HG03103 (cell line): ENCODE results near the gene EDEM2.
"Not testable (repeated sequence)": the region's sequence is repeated elsewhere in the genome, so short reads cannot be mapped to it uniquely, and the experiment has no call there.

Experiments
- ATAC-seq: cut with Tn5 transposase; IDR thresholded peaks from one replicate; pipeline ENCODE4 v1.9.1; 2021; ENCODE audit warnings: low read depth; ENCODE audit not compliant: unreplicated experiment

The EDEM2 gene

GRCh38 chr20:35171753-35172433 is 24.8 kb upstream of the EDEM2 start, which contains the start of gene PROCR:
PROCR (plus strand) TSS chr20:35172072; CDS start chr20:35172155, 83 bp downstream.
- ATAC-seq, result no peak

GRCh38 chr20:35171438-35171752 is 24.3 kb upstream of the EDEM2 start:
- no peak for ATAC-seq

GRCh38 chr20:35168701-35169409 is 21.7 kb upstream of the EDEM2 start:
- ATAC-seq, result not testable (repeated sequence)

- ATAC-seq, result no peak
These were observed 20.7 kb upstream of the EDEM2 start for GRCh38 chr20:35167787-35168186.

GRCh38 chr20:35166242-35166830 is 19.2 kb upstream of the EDEM2 start:
- ATAC-seq, result no peak

GRCh38 chr20:35165221-35166185 is 18.4 kb upstream of the EDEM2 start:
- no peak for ATAC-seq

- not testable (repeated sequence) for ATAC-seq
These were observed 17.4 kb upstream of the EDEM2 start for GRCh38 chr20:35164531-35164930.

GRCh38 chr20:35160341-35160740 is 13.2 kb upstream of the EDEM2 start:
- not testable (repeated sequence) for ATAC-seq

- no peak for ATAC-seq
These were observed 9.8 kb upstream of the EDEM2 start for GRCh38 chr20:35156978-35157377.

- ATAC-seq, result no peak
These were observed 8.8 kb upstream of the EDEM2 start for GRCh38 chr20:35155936-35156335.

- ATAC-seq, result no peak
These were observed 4.6 kb upstream of the EDEM2 start for GRCh38 chr20:35151736-35152135.

- no peak for ATAC-seq
These were observed 3.9 kb upstream of the EDEM2 start for GRCh38 chr20:35150846-35151579.

GRCh38 chr20:35147575-35148071 is 487 bp upstream of the EDEM2 start:
- ATAC-seq, result not testable (repeated sequence)

- no peak for ATAC-seq
These were observed 727 bp downstream of the EDEM2 start for GRCh38 chr20:35146299-35146919.

GRCh38 chr20:35145141-35145564 is 2.0 kb downstream of the EDEM2 start:
- ATAC-seq, result no peak

GRCh38 chr20:35144694-35145093 is 2.4 kb downstream of the EDEM2 start:
- ATAC-seq, result no peak

GRCh38 chr20:35135867-35136586 is 11.1 kb downstream of the EDEM2 start:
- ATAC-seq, result no peak

GRCh38 chr20:35134880-35135279 is 12.3 kb downstream of the EDEM2 start:
- no peak for ATAC-seq

- no peak for ATAC-seq
These were observed 12.7 kb downstream of the EDEM2 start for GRCh38 chr20:35134472-35134871.
